OCI-LY3 (cell line): Measurements from ENCODE around the gene SAMD8.

Experiments
- H2AFZ ChIP-seq: fragments of 200-600, 300-600 bp; shearing (Covaris generic); 2 replicates; pipeline ENCODE4 v1.6.0; 2014; ENCODE audit warnings: antibody characterized with exemption, low read depth, low read length
- H3K27ac ChIP-seq: fragments of 200-600, 300-600 bp; sonication (generic); 2 replicates; pipeline ENCODE4 v1.5.1; 2014; ENCODE audit warnings: mild to moderate bottlenecking, low read length, moderate library complexity, mixed read lengths
- H3K27me3 ChIP-seq: fragments of 200-600, 300-600 bp; sonication (generic); 2 replicates; pipeline ENCODE4 v1.6.1; 2014; ENCODE audit warnings: low read depth, low read length, mixed read lengths
- H3K36me3 ChIP-seq: fragments of 200-600, 300-600 bp; sonication (generic); replicated peaks from 2 replicates; pipeline ENCODE3; 2014; ENCODE audit warnings: low read depth, low read length, mixed read lengths
- H3K4me1 ChIP-seq: fragments of 300-600, 200-600 bp; sonication (generic); 2 replicates; pipeline ENCODE4 v1.6.1; 2014; ENCODE audit warnings: low read length, mixed read lengths
- H3K4me2 ChIP-seq: fragments of 200-600, 300-600 bp; sonication (generic); 2 replicates; pipeline ENCODE4 v1.6.1; 2014; ENCODE audit warnings: low read length, mixed read lengths
- H3K4me3 ChIP-seq: fragments of 300-600, 200-600 bp; sonication (generic); 2 replicates; pipeline ENCODE4 v1.5.1; 2014; ENCODE audit warnings: antibody characterized with exemption, mild to moderate bottlenecking, low read length, moderate library complexity
- H3K79me2 ChIP-seq: fragments of 300-600, 200-600 bp; shearing (Covaris generic); 2 replicates; pipeline ENCODE4 v1.6.1; 2014; ENCODE audit warnings: mild to moderate bottlenecking, low read length, mixed read lengths
- H3K9ac ChIP-seq: fragments of 300-600, 200-600 bp; shearing (Covaris generic); 2 replicates; pipeline ENCODE4 v1.6.0; 2014; ENCODE audit warnings: mild to moderate bottlenecking, low read length, moderate library complexity
- H3K9me3 ChIP-seq: fragments of 200-600, 300-600 bp; shearing (Covaris generic); 2 replicates; pipeline ENCODE4 v1.6.1; 2014; ENCODE audit warnings: low read length, mixed read lengths; ENCODE audit not compliant: insufficient read depth
- H4K20me1 ChIP-seq: fragments of 200-600, 300-600 bp; sonication (generic); 2 replicates; pipeline ENCODE4 v1.6.1; 2016; ENCODE audit warnings: low read length, mixed read lengths; ENCODE audit not compliant: insufficient read depth
- CTCF ChIP-seq: fragments of 200-600, 300-600 bp; sonication (generic); IDR thresholded peaks from 2 replicates; pipeline ENCODE4 v1.5.1; 2014; ENCODE audit warnings: antibody characterized with exemption, low read length, low read depth
- EZH2phosphoT487 ChIP-seq: fragments of 200-600 bp; shearing (Covaris generic); IDR thresholded peaks from 2 replicates; pipeline ENCODE4 v1.6.1; 2018; ENCODE audit warnings: antibody characterized with exemption, mixed run types, low read depth

Gene SAMD8

GRCh38 chr10:75063461-75064230 lies 47.8 kb upstream of the SAMD8 start:
- Histone ChIP-seq H4K20me1 (no peaks in the 10 kb centered on the region), H3K9me3 (no peaks in the 10 kb centered on the region), H2AFZ (no peak overlapping the region), H3K36me3 (no peaks in the 10 kb centered on the region), H3K79me2 (no peaks in the 10 kb centered on the region), H3K9ac (no peak overlapping the region), H3K4me2 (no peak overlapping the region), H3K27ac (no peak overlapping the region), H3K4me1 (no peaks in the 10 kb centered on the region), H3K4me3 (no peak overlapping the region), H3K27me3 (no peaks in the 10 kb centered on the region)
- TF ChIP-seq EZH2phosphoT487: no peak
- no peak for TF ChIP-seq CTCF

DNA sequence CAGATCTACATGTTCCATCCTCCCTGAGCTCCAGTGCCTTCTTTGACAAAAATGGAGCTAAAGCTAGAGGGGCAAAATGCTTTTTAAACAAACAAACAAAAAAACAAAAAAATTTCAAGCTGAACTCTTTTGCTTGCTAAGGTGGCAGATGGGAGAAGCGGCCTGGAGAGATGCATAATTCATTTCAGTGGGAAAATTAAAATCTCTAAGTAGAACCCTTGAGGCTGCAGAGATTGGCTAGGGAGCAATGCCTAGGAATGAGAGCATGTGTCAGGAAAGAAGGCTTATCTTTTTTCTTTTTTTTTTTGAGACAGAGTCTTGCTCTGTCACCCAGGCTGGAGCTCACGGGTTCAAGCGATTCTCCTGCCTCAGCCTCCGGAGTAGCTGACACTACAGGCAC lies 46.4 kb upstream of the SAMD8 start:
- Histone ChIP-seq H3K4me2 (no peak overlapping the region), H4K20me1 (no peaks in the 10 kb centered on the region), H3K36me3 (no peaks in the 10 kb centered on the region), H3K4me3 (no peak overlapping the region), H3K27me3 (no peaks in the 10 kb centered on the region), H3K79me2 (no peaks in the 10 kb centered on the region), H3K9ac (no peak overlapping the region), H3K9me3 (no peaks in the 10 kb centered on the region), H3K4me1 (no peaks in the 10 kb centered on the region), H3K27ac (no peak overlapping the region), H2AFZ (no peak overlapping the region)
- TF ChIP-seq EZH2phosphoT487: no peak
- no peak for TF ChIP-seq CTCF

DNA sequence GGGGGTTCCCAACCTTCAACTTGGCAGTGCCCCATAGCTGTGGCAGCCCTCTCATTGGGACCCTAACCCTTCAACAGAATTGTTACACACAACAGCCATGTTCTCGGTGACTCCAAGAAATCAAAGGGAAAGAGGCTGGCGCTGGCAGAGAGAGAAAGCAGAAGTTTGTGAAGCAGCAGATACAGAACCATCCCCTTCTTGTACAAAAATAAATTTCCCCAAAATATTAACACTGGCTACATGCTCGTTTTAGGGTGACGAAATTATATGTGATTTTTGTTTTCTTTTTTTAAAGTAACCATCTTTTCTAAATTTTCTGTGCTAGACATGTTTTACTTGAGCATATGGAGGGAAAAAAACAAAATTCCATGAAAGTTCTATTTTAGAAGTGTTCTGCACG lies 45.2 kb upstream of the SAMD8 start:
- no peak overlapping the region for H3K9ac ChIP-seq

DNA sequence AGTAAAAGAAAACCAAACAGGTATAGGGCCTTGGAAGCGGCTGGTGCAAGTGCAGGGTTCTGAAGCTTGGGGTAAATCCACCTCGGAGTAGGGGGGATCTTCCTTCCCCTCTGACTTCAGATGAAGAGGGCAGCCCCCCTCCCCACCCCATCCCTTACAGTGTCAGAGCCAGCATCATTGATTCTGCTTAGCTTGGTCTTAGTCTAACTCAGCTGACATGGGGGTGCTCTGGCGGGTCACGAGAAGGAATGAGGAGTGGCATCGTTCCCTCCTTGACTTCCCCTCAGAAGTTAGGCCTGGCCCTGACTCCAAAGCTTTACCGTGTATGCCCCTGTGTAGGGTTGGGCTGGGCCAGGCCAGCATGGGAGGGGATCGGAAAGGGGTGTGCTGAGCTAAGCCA lies 44.2 kb upstream of the SAMD8 start:
- Histone ChIP-seq H3K4me2 (no peak overlapping the region), H2AFZ (no peak overlapping the region), H3K27me3 (no peaks in the 10 kb centered on the region), H3K4me3 (no peak overlapping the region), H3K9ac (no peak overlapping the region), H3K79me2 (no peaks in the 10 kb centered on the region), H3K4me1 (no peaks in the 10 kb centered on the region), H3K27ac (no peak overlapping the region), H3K36me3 (no peaks in the 10 kb centered on the region), H3K9me3 (no peaks in the 10 kb centered on the region), H4K20me1 (no peaks in the 10 kb centered on the region)
- TF ChIP-seq EZH2phosphoT487 (no peak), CTCF (no peak)

More for the DNA sequence above, 45.2 kb upstream of the SAMD8 start:
- H3K4me3 ChIP-seq: no peak overlapping the region
- H3K27ac ChIP-seq: no peak overlapping the region
- no peak overlapping the region for H2AFZ ChIP-seq
- no peak for TF ChIP-seq EZH2phosphoT487
- no peak for TF ChIP-seq CTCF
- no peak overlapping the region for H3K4me2 ChIP-seq
- H3K36me3 ChIP-seq: no peaks in the 10 kb centered on the region
- no peaks in the 10 kb centered on the region for H4K20me1 ChIP-seq
- no peaks in the 10 kb centered on the region for H3K27me3 ChIP-seq
- no peaks in the 10 kb centered on the region for H3K9me3 ChIP-seq
- no peaks in the 10 kb centered on the region for H3K79me2 ChIP-seq
- H3K4me1 ChIP-seq: no peaks in the 10 kb centered on the region
